Smooth muscle cell of bladder (primary cell): Measurements from ENCODE around the gene GAREM1. TPM values are rescaled to one million over a fixed set of nuclear protein-coding genes. Genes with fewer than 3 reads are reported as not detected.

Source experiments
- total RNA-seq: library from RNA; depleted of rRNA; stranded (reverse); fragments of >200 nt; gene quantifications from 2 replicates; pipeline ENCODE4 v1.2.3, GENCODE V29; 2014

Gene GAREM1
- total RNA-seq = 4.1 and 4.3 TPM in 2 replicates

GRCh38 chr18:32470714-32471633 lies at the start of gene GAREM1:
GAREM1 (minus strand) TSS chr18:32470882; CDS start chr18:32470428, 454 bp downstream.

